HG03196 (cell line): Measurements from ENCODE around the gene ZBTB32.
"Not testable (repeated sequence)": the region's sequence is repeated elsewhere in the genome, so short reads cannot be mapped to it uniquely, and the experiment has no call there.

ENCODE experiments used
- ATAC-seq: cut with Tn5 transposase; IDR thresholded peaks from one replicate; pipeline ENCODE4 v1.9.1; 2021; ENCODE audit not compliant: unreplicated experiment

ZBTB32 gene, protein sequence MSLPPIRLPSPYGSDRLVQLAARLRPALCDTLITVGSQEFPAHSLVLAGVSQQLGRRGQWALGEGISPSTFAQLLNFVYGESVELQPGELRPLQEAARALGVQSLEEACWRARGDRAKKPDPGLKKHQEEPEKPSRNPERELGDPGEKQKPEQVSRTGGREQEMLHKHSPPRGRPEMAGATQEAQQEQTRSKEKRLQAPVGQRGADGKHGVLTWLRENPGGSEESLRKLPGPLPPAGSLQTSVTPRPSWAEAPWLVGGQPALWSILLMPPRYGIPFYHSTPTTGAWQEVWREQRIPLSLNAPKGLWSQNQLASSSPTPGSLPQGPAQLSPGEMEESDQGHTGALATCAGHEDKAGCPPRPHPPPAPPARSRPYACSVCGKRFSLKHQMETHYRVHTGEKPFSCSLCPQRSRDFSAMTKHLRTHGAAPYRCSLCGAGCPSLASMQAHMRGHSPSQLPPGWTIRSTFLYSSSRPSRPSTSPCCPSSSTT

DNA sequence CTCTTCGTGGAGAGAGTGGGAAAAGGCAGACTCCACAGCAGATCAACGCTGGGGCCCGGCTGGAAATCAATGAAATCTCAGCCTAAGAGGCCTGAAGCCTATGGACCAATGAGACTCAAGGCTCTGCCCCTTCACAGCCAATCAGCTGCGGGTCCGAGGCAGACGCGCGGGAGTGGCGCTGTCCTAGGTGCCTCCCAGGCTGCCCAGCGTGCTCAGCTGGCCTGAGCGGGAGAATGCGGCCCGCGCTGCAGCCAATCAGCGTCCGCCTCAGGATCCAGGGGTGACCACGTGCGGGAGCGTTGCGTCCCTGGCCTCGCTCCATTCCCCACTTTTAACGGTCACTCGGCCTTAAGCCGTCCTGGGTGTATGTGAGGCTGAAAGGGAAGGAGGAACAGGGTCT is at the start of gene ZBTB32:
TSS of gene ZBTB32 (plus strand) at position 341 of the 400 bp plus-strand sequence. CDS start 10,069 bp downstream, outside the sequence.
- no peak for ATAC-seq

DNA sequence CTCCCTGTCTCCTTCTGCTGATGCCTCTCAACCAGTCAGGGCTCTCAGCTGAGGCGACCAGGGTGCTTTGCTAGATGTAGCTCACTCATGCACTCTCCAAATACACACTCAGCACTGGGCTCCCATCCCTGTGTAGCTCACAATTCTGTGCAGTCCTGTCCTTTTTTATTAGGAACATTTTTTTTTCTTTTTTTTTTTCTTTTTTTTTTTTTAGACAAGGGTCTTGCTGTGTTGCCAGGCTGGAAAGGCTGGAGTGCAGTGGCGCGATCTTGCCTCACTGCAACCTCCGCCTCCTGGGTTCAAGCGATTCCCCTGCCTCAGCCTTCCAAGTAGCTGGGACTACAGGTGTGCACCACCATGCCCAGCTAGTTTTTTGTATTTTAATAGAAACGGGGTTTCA is 49.5 kb upstream of the ZBTB32 start:
- not testable (repeated sequence) for ATAC-seq

DNA sequence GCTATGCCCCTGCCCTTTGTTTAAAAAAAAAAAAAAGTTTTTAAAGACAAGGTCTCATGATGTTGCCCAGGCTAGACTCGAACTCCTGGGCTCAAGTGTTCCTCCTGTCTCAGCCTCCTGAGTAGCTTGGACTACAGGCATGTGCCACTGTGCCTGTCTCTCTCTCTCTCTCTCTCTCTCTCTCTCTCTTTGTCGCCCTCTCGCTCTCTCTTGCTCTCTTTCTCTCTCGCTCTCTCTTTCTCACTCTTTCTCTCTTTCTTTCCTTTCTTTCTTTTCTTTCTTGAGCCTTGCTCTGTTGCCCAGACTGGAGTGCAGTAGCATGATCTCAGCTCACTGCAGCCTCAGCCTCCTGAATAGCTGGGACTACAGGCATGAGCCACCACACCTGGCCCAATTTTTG is 48.8 kb upstream of the ZBTB32 start:
- ATAC-seq: no peak

DNA sequence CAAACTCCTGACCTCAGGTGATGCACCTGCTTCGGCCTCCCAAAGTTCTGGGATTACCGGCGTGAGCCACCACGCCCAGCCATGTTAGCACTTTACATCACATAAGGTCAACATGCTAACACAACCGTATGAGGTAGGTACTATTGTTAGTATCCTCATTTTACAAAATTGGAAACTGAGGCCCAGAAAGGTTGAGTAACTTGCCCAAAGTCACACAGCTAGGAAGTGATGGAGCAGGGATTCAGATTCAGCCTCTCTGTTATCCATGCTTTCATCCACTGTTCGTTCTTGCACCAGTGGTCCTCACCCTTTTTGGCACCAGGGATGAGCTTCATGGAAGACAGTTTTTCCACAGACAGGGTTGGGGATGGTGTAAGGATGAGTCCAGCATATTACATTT is 47.7 kb upstream of the ZBTB32 start:
- ATAC-seq: no peak

DNA sequence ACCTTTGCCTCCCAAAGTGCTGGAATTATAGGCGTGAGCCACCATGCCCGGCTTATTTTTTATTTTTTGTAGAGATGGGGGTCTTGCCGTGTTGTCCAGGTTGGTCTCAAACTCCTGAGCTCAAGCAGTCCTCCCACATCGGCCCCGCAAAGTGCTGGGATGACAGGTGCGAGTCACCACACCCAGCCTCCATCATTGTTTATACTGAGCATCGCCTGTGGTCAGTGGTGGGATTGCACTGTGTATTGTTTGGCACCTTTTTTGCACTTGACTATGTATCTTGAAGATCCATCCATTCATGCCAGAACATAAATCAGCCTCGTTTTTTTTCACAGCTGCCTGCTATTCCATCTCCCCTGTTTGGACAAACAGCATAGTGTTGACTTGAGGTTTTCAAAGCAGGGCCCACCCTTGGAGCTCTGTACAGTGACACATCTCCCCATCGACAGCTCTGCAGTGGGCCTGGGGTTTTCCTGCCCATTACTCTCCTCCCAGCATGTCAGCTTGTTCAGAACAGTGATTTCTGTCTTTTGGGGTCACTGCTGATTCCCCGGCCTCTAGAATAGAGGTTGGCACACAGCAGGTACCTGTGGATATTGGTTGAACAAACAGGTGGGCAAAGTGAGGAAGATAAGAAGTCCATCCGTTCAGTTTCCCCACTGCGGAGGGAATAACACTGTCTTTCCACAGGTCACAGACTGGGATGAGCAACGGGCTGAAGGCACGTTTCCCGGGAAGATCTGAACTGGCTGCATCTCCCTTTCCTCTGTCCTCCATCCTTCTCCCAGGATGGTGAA is 46.3 kb upstream of the ZBTB32 start:
- ATAC-seq: no peak

DNA sequence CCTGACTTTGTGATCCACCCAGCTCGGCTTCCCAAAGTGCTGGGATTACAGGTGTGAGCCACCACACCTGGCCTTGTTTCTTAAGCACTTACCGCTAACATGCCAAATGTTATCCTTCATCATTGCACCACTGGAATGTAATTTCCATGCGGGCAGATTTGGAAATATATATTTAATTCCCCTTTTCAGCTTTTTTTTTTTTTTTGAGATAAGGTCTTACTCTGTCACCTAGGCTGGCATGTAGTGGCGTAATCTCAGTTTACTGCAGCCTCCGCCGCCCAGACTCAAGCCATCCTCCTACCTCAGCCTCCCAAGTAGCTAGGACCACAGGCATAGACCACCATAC is 42.4 kb upstream of the ZBTB32 start:
- ATAC-seq: no peak

DNA sequence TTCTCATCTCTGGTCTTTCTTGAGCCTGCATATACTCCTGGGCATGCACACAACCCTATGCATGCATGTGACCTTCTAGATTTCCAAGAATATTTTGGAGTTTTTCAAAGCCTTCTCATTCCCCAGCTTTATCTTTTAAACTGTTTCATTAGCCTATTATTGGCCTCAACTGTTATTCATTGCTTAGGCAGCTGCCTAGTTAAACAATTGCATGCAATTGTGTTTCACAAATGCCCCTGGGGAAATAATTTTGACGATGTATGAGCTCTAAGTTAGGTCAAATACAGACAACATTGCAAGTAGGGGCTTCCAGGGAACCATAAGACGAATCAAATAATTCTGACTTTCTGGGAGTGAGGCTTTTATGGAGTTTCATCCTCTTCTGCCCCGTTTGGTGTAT is 40.4 kb upstream of the ZBTB32 start:
- ATAC-seq: no peak

DNA sequence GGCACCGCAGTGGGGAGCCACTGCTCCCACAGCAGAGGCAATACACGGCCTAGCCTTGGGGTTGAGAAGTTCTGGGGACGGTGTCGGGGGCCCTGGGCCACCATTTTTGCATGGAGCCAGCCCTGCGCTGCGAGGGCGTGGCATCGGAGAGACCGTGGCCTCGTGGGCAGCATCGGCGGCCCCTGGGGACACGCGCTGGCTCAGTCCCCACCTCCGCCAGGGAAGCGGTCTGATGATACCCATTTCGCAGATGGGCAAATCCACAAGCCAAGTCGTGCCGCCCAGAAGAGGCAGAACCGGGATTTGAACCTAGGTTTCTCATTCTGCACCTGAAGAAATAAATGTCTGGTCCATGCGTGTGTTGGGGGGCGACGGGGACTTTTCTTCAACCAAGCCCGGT is 39.2 kb upstream of the ZBTB32 start:
- ATAC-seq: no peak

DNA sequence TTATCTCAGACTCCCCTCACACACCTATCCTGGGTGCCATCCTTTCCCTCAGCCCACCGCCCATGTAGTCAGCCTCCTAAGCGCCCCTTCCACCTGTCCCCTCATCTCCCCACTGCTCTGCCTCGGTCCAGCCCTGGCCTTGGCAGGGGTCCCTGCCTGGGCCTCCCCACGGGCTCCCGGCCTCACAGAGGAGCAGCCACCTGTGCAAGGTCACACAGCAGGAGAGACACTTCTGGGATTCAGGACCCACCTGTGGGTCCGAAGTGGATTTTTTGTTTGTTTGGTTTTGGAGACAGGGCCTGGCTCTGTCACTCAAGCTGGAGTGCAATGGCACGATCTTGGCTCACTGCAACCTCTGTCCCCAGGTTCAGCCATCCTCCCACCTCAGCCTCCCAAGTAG is 38.8 kb upstream of the ZBTB32 start:
- no peak for ATAC-seq

DNA sequence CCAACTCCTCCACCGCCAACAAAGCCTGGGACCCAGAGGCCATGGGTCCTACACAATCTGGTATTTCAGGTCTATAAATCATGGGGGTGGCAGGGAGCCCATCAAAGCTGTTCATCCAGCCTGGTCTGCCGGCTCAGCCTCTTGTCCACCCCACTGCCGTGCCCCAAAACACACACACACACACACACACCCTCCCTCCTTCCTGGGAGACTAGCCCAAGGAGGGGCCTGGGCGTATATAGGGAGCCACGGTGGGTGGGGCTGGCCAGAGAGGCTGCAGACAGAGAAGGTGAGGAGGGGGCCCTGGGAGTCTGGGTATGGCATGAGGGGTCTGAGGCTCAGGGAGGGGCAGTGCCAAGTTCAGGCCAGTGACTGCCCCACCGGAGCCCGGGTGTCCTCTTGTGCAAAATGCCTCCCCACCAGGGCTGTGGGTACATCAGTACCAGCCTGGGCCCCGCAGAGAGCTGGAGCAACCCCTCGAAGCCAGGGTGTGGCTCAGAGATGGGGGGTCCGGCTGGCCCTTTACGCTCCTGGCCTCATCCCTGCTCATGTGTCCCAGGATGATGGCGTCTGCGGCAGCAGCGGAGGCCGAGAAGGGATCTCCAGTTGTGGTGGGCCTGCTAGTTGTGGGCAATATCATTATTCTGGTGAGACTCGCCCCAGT is 38.0 kb upstream of the ZBTB32 start, which contains the start of gene UPK1A:
TSS of gene UPK1A (plus strand) at position 267 of the 663 bp plus-strand sequence. CDS start at position 563, 296 bp downstream.
- ATAC-seq: no peak

DNA sequence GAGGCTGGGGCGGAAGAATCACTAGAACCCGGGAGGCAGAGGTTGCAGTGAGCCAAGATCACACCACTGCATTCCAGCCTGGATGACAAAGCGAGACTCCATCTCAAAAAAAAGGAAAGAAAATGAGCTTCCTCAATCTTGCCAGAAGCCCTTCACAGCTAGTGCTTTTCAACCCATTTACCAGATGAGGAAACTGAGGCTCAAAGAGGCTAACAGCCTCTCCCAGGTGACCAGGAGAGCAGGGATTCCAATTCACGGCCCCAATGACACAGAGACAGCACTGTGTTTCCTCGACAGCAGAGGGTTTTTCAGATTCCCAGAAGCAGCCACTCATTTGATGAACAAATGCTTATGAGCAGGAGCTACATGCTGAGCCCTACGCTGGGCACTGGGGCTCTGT is 34.8 kb upstream of the ZBTB32 start:
- ATAC-seq: no peak

DNA sequence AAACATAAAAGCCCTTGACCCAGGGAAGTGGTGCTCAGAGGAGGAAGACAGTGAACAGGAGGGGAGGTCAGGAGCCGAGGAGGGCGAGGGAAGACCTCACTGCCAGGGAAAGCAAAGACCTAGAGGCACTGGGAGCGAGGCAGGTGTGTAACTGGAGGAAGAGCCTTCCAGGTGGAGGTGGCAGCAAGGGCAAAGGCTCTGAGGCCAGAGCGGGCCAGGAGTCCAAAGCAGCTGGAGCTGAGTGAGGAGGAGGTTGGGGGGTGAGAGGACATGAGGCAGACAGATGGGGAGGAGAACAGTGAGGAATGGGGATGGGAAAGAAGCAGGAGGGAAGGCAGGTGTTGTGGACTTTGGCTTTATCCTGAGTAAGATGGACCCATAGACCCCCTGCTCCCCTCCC is 34.4 kb upstream of the ZBTB32 start:
- ATAC-seq: no peak

DNA sequence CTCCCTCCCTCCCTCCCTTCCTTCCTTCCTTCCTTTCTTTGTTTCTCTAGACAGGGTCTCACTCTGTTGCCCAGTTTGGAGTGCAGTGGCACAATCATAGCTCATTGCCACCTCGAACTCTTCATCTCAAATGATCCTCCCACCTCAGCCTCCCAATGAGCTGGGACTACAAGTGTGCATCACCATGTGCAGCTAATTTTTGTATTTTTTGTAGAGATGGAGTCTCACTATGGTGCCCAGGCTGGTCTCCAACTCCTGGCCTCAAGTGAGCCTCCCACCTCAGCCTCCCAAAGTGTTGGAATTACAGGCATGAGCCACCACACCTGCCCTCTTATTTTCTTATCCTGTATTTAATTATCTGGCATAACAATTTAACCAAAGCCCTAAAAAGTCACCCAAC is 33.7 kb upstream of the ZBTB32 start:
- no peak for ATAC-seq

DNA sequence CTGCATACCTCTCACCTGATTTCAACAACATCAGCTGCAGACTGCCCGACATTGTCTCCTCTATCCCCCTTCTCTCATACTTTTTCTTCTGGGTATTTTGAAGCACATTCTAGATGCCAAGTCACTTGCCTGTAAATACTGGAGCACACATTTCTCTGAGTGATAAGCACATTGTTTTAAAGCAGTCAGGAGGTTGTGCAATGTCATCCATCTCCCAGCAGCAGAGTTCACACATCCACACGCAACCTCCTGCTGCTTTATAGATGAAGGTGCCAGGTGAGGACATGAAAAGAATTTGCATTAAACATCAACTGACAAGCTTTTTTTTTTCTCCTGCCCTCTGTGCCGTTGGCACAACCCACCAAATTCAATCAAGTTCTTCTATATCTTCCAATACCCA is 32.5 kb upstream of the ZBTB32 start:
- ATAC-seq: no peak

DNA sequence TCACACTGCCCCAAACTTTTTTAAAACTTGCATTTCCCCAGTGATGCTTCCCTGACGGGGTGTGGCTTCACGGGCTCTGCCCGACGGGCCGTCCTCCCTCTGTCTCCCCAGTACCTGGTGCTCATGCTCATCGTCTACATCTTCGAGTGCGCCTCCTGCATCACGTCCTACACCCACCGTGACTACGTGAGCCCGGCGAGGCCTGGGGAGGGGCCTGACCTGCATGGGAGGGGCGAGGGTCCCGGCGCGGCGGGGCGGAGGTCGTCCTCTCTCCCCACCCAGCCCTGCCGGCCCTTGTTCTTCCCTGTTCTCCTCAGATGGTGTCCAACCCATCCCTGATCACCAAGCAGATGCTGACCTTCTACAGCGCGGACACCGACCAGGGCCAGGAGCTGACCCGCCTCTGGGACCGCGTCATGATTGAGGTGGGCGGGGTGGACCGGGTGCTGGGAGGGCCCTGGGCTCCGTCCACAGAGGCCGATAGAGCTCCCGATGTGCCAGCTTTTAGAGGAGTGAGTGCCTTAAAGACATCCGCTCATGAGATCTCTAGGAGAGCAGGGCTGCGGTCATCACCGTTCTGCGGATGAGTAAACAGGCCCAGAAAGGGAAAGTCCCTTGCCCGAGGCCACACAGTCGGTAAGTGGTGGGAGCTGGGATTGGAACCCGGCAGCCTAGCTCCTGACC is 31.1 kb upstream of the ZBTB32 start:
- no peak for ATAC-seq

DNA sequence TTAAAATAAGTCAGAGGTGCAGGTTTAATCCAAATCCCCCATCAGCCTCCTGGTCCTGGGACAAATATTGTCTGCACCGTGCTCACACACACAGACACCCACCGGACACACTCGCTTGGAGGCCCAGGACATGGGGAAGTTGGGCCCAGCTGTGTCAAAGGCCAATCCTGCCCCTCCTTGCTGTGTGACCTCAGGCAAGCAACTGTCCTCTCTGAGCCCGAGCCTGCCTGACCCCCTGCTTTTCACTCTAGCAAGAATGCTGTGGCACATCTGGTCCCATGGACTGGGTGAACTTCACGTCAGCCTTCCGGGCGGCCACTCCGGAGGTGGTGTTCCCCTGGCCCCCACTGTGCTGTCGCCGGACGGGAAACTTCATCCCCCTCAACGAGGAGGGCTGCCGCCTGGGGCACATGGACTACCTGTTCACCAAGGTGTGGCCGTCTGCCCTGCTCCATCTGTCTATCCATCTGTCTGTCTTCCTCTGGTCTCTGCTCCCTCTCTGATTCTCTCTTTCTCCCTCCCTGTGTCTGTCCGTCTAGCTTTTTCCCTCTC is 28.7 kb upstream of the ZBTB32 start:
- ATAC-seq: no peak

DNA sequence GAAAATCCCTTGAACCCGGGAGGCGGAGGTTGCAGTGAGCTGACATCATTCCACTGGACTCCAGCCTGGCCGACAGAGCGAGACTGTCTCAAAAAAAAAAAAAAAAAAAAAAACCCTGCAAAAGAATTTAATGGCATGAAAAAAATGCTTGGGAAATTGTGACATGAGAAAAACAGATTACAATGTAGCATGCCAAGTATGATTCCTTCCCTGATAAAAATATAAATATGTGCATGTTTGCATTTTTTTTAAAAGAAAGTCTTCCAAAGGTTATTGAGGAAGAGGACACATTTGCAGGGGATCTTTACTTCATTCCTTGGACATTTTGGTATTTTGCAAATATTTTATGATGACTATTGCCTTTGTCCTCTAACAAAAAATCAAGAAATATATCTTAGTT is 14.5 kb upstream of the ZBTB32 start:
- no peak for ATAC-seq

DNA sequence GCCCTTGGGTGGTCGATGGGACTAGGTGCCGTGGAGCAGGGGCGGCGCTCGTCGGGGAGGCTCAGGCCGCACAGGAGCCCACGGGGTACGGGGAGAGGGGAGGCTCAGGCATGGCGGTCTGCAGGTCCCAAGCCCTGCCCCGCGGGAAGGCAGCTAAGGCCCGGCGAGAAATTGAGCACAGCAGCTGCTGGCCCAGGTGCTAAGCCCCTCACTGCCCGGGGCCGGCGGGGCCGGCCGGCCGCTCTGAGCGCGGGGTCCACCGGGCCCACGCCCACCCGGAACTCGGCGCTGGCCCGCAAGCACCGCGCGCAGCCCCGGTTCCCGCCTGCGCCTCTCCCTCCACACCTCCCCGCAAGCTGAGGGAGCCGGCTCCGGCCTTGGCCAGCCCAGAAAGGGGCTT is 13.3 kb upstream of the ZBTB32 start:
- not testable (repeated sequence) for ATAC-seq

DNA sequence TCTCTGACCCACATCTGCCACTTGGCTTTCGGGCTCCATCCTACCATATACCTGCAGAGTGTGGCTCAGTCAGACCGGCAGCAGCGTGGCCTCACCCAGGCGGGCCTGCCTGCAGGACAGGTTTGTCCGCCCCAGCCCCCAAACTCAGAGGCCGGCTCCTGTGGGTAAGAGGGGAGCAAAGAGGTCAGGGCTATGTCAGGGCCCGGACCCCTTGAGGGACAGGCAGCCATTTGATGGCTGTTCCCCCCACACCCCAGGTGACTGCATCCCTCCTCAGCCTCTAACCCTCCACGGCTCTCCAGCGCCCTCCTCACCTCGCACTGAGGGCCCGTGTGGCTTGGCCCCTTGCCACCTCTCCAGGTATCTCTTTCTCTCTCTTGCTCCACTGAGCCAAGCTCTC is 12.3 kb upstream of the ZBTB32 start:
- no peak for ATAC-seq

DNA sequence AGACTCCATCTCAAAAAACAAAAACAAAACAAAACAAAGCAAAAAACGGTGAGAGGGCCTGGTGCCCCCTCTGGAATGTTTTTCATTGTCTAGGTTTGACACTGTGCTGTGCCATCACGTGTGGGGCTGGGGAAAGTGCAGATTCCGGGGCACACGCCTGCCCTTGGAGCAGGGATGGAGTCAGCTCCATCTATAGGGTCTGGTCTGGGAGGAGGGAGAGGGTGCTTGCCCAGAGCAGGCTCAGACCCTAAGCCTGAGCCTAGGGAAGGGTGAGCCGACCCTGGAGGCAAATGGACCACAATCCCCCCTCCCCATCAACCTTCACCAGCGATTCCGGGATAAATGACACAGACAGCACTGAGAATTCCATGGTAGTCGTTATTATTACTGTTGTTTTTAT is 10.9 kb upstream of the ZBTB32 start:
- ATAC-seq: no peak
